Vagina (tissue), 2 donors: ENCODE data around the gene CHST9. TPM values are rescaled to one million over a fixed set of nuclear protein-coding genes. Genes with fewer than 3 reads are reported as not detected.

ENCODE experiments used
- DNase-seq, 2 donors: peaks; one replicate each; pipeline ENCODE4 v3.0.0-alpha.2; 2017; ENCODE audit errors: extremely low spot score in 2 of 2
- H3K27ac ChIP-seq: fragments of 200-600 bp; sonication (generic); one replicate; pipeline ENCODE4 v1.5.1; 2019
- H3K27me3 ChIP-seq: fragments of 200-600 bp; sonication (generic); one replicate; pipeline ENCODE4 v1.5.1; 2019
- H3K36me3 ChIP-seq, 2 donors: fragments of 200-600 bp; sonication (generic); one replicate each; pipeline ENCODE4 v1.5.1; 2017 to 2019
- H3K4me1 ChIP-seq: fragments of 200-600 bp; sonication (generic); one replicate; pipeline ENCODE4 v1.5.1; 2019
- H3K4me3 ChIP-seq, 2 donors: fragments of 200-600 bp; sonication (generic); 1 replicate in 1 of 2; 2 replicates in 1 of 2; pipeline ENCODE4 v1.5.1; 2016 to 2019
- H3K9me3 ChIP-seq: fragments of 200-600 bp; sonication (generic); one replicate; pipeline ENCODE4 v1.5.1; 2019
- CTCF ChIP-seq, 3 experiments: fragments of 450-650 bp in 2 of 3; fragments of 200-600 bp in 1 of 3; sonication (generic) in 1 of 3; IDR thresholded peaks; one replicate each; pipeline ENCODE4 v1.5.1; 2017 to 2019; ENCODE audit warnings: antibody characterized with exemption in 3 of 3, mild to moderate bottlenecking in 2 of 3, moderate library complexity in 2 of 3
- POLR2A ChIP-seq, 2 donors: fragments of 450-650 bp; IDR thresholded peaks; one replicate each; pipeline ENCODE4 v1.6.1; 2017; ENCODE audit warnings: antibody characterized with exemption in 2 of 2, mild to moderate bottlenecking in 2 of 2, moderate library complexity in 2 of 2
- POLR2AphosphoS5 ChIP-seq, 2 donors: sonication (generic); formaldehyde crosslinking; IDR thresholded peaks; one replicate each; pipeline ENCODE4 v1.9.0; 2017; ENCODE audit warnings: antibody characterized with exemption in 2 of 2, mild to moderate bottlenecking in 2 of 2, low read depth in 1 of 2; ENCODE audit not compliant: insufficient read depth in 1 of 2
- intact Hi-C: fragments of 100-400 bp; cut with DNase I; formaldehyde crosslinking; loops from one replicate; pipeline ENCODE4 v1.15.1; 2023
- total RNA-seq: library from RNA; depleted of rRNA; stranded (reverse); fragments of >200 nt; gene quantifications from one replicate; pipeline ENCODE4 v1.2.3, GENCODE V29; 2016

Gene CHST9
- total RNA-seq, 1 donor from 2014 or later = 0.74 TPM

GRCh38 chr18:27225947-27226481, 40.9 kb upstream of the CHST9 start:
- Histone ChIP-seq H3K4me3 (no peak overlapping the region), H3K4me1 (peaks cover 5% of the 10 kb centered on the region), H3K9me3 (no peaks in the 10 kb centered on the region), H3K27me3 (no peaks in the 10 kb centered on the region), H3K27ac (no peak overlapping the region), H3K36me3 (no peaks in the 10 kb centered on the region)
- TF ChIP-seq CTCF (IDR thresholded peaks at IDR 0.05) (no peak), POLR2AphosphoS5 (IDR thresholded peaks at IDR 0.05; ENCODE audit: insufficient read depth in 1 of 2, low read depth in 1 of 2) (no peak), POLR2A (IDR thresholded peaks at IDR 0.05) (no peak)
- no peak for DNase-seq
- intact Hi-C loops = no loop called here

- Histone ChIP-seq H3K27me3 (no peaks in the 10 kb centered on the region), H3K36me3 (no peaks in the 10 kb centered on the region), H3K9me3 (no peaks in the 10 kb centered on the region), H3K27ac (no peak overlapping the region), H3K4me3 (no peak overlapping the region), H3K4me1 (peaks cover 5% of the 10 kb centered on the region)
- no peak for TF ChIP-seq POLR2AphosphoS5 (IDR thresholded peaks at IDR 0.05; ENCODE audit: insufficient read depth in 1 of 2, low read depth in 1 of 2)
- no peak for TF ChIP-seq CTCF (IDR thresholded peaks at IDR 0.05)
- no peak for TF ChIP-seq POLR2A (IDR thresholded peaks at IDR 0.05)
- DNase-seq = no peak
- intact Hi-C loops = no loop called here
Measured at GRCh38 chr18:27223526-27224291, 38.6 kb upstream of the CHST9 start.

GRCh38 chr18:27214831-27215230, 29.7 kb upstream of the CHST9 start:
- no peak for TF ChIP-seq CTCF (IDR thresholded peaks at IDR 0.05)
- no peak for TF ChIP-seq POLR2A (IDR thresholded peaks at IDR 0.05)
- TF ChIP-seq POLR2AphosphoS5 (IDR thresholded peaks at IDR 0.05; ENCODE audit: insufficient read depth in 1 of 2, low read depth in 1 of 2) = no peak
- no peaks in the 10 kb centered on the region for H3K36me3 ChIP-seq
- no peak for DNase-seq
- no peak overlapping the region for H3K27ac ChIP-seq
- H3K4me3 ChIP-seq = no peak overlapping the region
- intact Hi-C loops = no loop called here
- H3K27me3 ChIP-seq = no peaks in the 10 kb centered on the region
- H3K4me1 ChIP-seq = no peaks in the 10 kb centered on the region
- H3K9me3 ChIP-seq = no peaks in the 10 kb centered on the region

GRCh38 chr18:27213123-27213717, 28.1 kb upstream of the CHST9 start:
- no peak for DNase-seq
- Histone ChIP-seq H3K4me1 (no peaks in the 10 kb centered on the region), H3K27me3 (no peaks in the 10 kb centered on the region), H3K27ac (no peak overlapping the region), H3K36me3 (no peaks in the 10 kb centered on the region), H3K9me3 (no peaks in the 10 kb centered on the region), H3K4me3 (no peak overlapping the region)
- TF ChIP-seq POLR2A (IDR thresholded peaks at IDR 0.05) = no peak
- no peak for TF ChIP-seq POLR2AphosphoS5 (IDR thresholded peaks at IDR 0.05; ENCODE audit: insufficient read depth in 1 of 2, low read depth in 1 of 2)
- TF ChIP-seq CTCF (IDR thresholded peaks at IDR 0.05) = no peak
- intact Hi-C loops = no loop called here

GRCh38 chr18:27211569-27211968, 26.5 kb upstream of the CHST9 start:
- Histone ChIP-seq H3K4me3 (no peak overlapping the region), H3K4me1 (no peaks in the 10 kb centered on the region), H3K9me3 (no peaks in the 10 kb centered on the region), H3K27ac (no peak overlapping the region), H3K36me3 (no peaks in the 10 kb centered on the region), H3K27me3 (no peaks in the 10 kb centered on the region)
- no peak for DNase-seq
- intact Hi-C loops = no loop called here
- TF ChIP-seq CTCF (IDR thresholded peaks at IDR 0.05) (no peak), POLR2AphosphoS5 (IDR thresholded peaks at IDR 0.05; ENCODE audit: insufficient read depth in 1 of 2, low read depth in 1 of 2) (no peak), POLR2A (IDR thresholded peaks at IDR 0.05) (no peak)
